GM18868 (cell line): ENCODE results near the gene PNKD.

Experiments used
- ATAC-seq: cut with Tn5 transposase; IDR thresholded peaks from one replicate; pipeline ENCODE4 v1.9.1; 2021; ENCODE audit warnings: mild to moderate bottlenecking, moderate library complexity; ENCODE audit not compliant: unreplicated experiment

PNKD gene

GRCh38 chr2:218394298-218395089, 124.2 kb downstream of the PNKD start:
- no peak for ATAC-seq

GRCh38 chr2:218395090-218395444, 124.7 kb downstream of the PNKD start:
- no peak for ATAC-seq

GRCh38 chr2:218395456-218395825, 125.1 kb downstream of the PNKD start:
- ATAC-seq, result no peak

GRCh38 chr2:218395826-218396687, 125.7 kb downstream of the PNKD start:
- peak; percentile 50 for ATAC-seq
